H1 (cell line): ENCODE measurements around the gene CKLF. TPM values are rescaled to one million over a fixed set of nuclear protein-coding genes. Genes with fewer than 3 reads are reported as not detected.

Source experiments
- ASH2L ChIP-seq: fragments of 200-600, 300-600 bp; sonication (generic); IDR thresholded peaks from one replicate; pipeline ENCODE4 v1.7.1; 2017; ENCODE audit warnings: low read length
- CHD1 ChIP-seq: IDR thresholded peaks from 2 replicates; pipeline ENCODE4 v1.6.1; 2012; ENCODE audit warnings: low read depth, low read length, improper control_type of control experiment
- CHD7 ChIP-seq: fragments of 300-600 bp; sonication (generic); IDR thresholded peaks from 2 replicates; pipeline ENCODE4 v1.7.1; 2012; ENCODE audit warnings: low read length, moderate library complexity, mild to moderate bottlenecking, inconsistent platforms; ENCODE audit not compliant: insufficient replicate concordance
- CTBP2 ChIP-seq: IDR thresholded peaks from 2 replicates; pipeline ENCODE4 v1.7.0; 2011; ENCODE audit warnings: borderline replicate concordance, mild to moderate bottlenecking, moderate library complexity, mixed read lengths, low read length; ENCODE audit not compliant: insufficient read depth, insufficient read length
- FOSL1 ChIP-seq: IDR thresholded peaks from 2 replicates; pipeline ENCODE4 v1.6.1; 2011; ENCODE audit warnings: mild to moderate bottlenecking, low read depth, low read length, moderate library complexity; ENCODE audit not compliant: insufficient read depth
- GTF2F1 ChIP-seq: IDR thresholded peaks from 2 replicates; pipeline ENCODE4 v1.6.1; 2012; ENCODE audit warnings: low read depth, low read length, improper control_type of control experiment, borderline replicate concordance
- HDAC2 ChIP-seq, 2 experiments: fragments of 300-600 bp in 1 of 2; sonication (generic) in 1 of 2; IDR thresholded peaks; 2 replicates each; pipeline ENCODE4 v1.6.1; 2011 to 2012; ENCODE audit warnings: low read depth in 2 of 2, low read length in 2 of 2, mild to moderate bottlenecking in 2 of 2, moderate library complexity in 2 of 2, borderline replicate concordance in 1 of 2, inconsistent platforms in 1 of 2
- MAX ChIP-seq: IDR thresholded peaks from 2 replicates; pipeline ENCODE4 v1.6.1; 2012; ENCODE audit warnings: inconsistent platforms
- POLR2AphosphoS5 ChIP-seq: IDR thresholded peaks from 2 replicates; pipeline ENCODE4 v1.6.1; 2011; ENCODE audit warnings: low read depth, low read length
- POU5F1 ChIP-seq: IDR thresholded peaks from 2 replicates; pipeline ENCODE4 v1.6.1; 2011; ENCODE audit warnings: low read depth, mild to moderate bottlenecking, low read length, moderate library complexity
- TCF12 ChIP-seq: IDR thresholded peaks from 2 replicates; pipeline ENCODE4 v1.6.1; 2011; ENCODE audit warnings: low read depth, mild to moderate bottlenecking, low read length
- ZNF274 ChIP-seq: IDR thresholded peaks from 2 replicates; pipeline ENCODE4 v1.7.0; 2012; ENCODE audit warnings: low read length, borderline replicate concordance; ENCODE audit errors: extremely low read depth
- polyA plus RNA-seq, 7 experiments: library from polyadenylated mRNA; depleted of rRNA in 3 of 7; stranded (reverse) in 5 of 7; unstranded in 2 of 7; fragments of >200 nt in 5 of 7; fragments of 200-250 nt in 2 of 7; gene quantifications; 1 replicate in 5 of 7; 2 replicates in 1 of 7; 4 replicates in 1 of 7; pipeline versions ENCODE4 v1.2.1 to v1.2.3, GENCODE V29; 2011 to 2013; ENCODE audit warnings: missing spikeins in 2 of 7, mixed read lengths in 2 of 7
- total RNA-seq: library from RNA; stranded (reverse); fragmentation: NEBNext Ultra II Directional; extraction: Animal tissue kit (Norgen Biotek cat#: 25700); gene quantifications from 2 replicates; pipeline ENCODE4 v1.2.1, GENCODE V29; 2021

CKLF gene
- total and polyA plus RNA-seq, 2 of the 8 experiments (the other 6 are each of a cell fraction or from before 2014, with no cell fraction given): 21.1 to 63.5 TPM

DNA sequence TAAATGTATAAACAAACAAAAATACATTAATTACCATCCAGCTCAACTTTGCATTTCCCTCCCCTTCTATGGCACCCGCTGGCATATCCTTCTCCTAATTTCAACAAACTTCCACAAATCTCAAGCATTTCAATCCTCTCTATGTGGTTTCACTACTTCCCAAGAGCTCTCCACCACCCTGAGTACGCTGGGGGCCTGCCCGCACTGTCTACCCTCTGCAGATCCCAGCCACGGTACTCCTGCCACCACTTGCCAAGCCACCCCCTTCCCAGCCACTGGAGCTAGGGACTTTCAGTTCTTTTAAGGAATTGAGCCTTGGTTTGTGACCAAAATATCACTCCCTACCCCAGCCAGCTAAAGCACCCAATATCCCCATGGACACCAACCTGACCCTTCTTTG, 4.3 kb upstream of the CKLF start (continued):
- TF ChIP-seq CHD7: no peak
- TF ChIP-seq ZNF274: no peak
- no peak for TF ChIP-seq TCF12
- no peak for TF ChIP-seq POU5F1
- TF ChIP-seq ASH2L: no peak
- TF ChIP-seq HDAC2 (IDR thresholded peaks at IDR 0.05; ENCODE audit: borderline replicate concordance in 1 of 2, low read depth in 2 of 2, low read length in 2 of 2): no peak
- TF ChIP-seq MAX: no peak
- no peak for TF ChIP-seq POLR2AphosphoS5
- no peak for TF ChIP-seq CTBP2
- no peak for TF ChIP-seq FOSL1
- TF ChIP-seq CHD1: no peak
- no peak for TF ChIP-seq GTF2F1
